Measurements from ENCODE around the gene KREMEN1.

The KREMEN1 gene

GRCh38 chr22:29121124-29121523 lies 48.3 kb downstream of the KREMEN1 start:
- no peaks in the 10 kb centered on the region for H3K36me3 ChIP-seq (replicated peaks; ENCODE audit: insufficient read depth, low read length)
- no peaks in the 10 kb centered on the region for H3K9me3 ChIP-seq (replicated peaks; ENCODE audit: insufficient read depth, low read length)
- H2AFZ ChIP-seq (ENCODE audit: low read length), result no peak overlapping the region

GRCh38 chr22:29122041-29122440 lies 49.2 kb downstream of the KREMEN1 start:
- H4K20me1 ChIP-seq (ENCODE audit: insufficient read depth, low read length), result no peaks in the 10 kb centered on the region
- H3K4me3 ChIP-seq (ENCODE audit: low read length), result no peak overlapping the region
- no peaks in the 10 kb centered on the region for H3K36me3 ChIP-seq (replicated peaks; ENCODE audit: insufficient read depth, low read length)
- H2AFZ ChIP-seq (ENCODE audit: low read length), result no peak overlapping the region
- no peaks in the 10 kb centered on the region for H3K79me2 ChIP-seq (ENCODE audit: low read length)
- no peak overlapping the region for H3K9ac ChIP-seq (ENCODE audit: low read length)
- DNase-seq, result no peak
- H3F3A ChIP-seq (ENCODE audit: insufficient read depth, low read length), result no peaks in the 10 kb centered on the region
- H3K4me1 ChIP-seq (ENCODE audit: low read length), result no peaks in the 10 kb centered on the region
- no peak overlapping the region for H3K27ac ChIP-seq (ENCODE audit: low read length)
- H3K9me3 ChIP-seq (replicated peaks; ENCODE audit: insufficient read depth, low read length), result no peaks in the 10 kb centered on the region
- H3K27me3 ChIP-seq (replicated peaks; ENCODE audit: insufficient read depth, low read length), result no peaks in the 10 kb centered on the region
- no peak overlapping the region for H3K4me2 ChIP-seq (ENCODE audit: low read depth, low read length)
- TF ChIP-seq EZH2phosphoT487 (IDR thresholded peaks at IDR 0.05; ENCODE audit: low read length) (no peak), EZH2 (optimal IDR thresholded peaks at IDR 0.05; ENCODE audit: low read depth, low read length) (no peak), CTCF (IDR thresholded peaks at IDR 0.05; ENCODE audit: low read length) (no peak)
- no peaks in the 10 kb centered on the region for H3K9me2 ChIP-seq (replicated peaks; ENCODE audit: insufficient read depth, low read length)

More at GRCh38 chr22:29121124-29121523, 48.3 kb downstream of the KREMEN1 start:
- Histone ChIP-seq H3F3A (ENCODE audit: insufficient read depth, low read length) (no peaks in the 10 kb centered on the region), H3K4me3 (ENCODE audit: low read length) (no peak overlapping the region), H3K9me2 (replicated peaks; ENCODE audit: insufficient read depth, low read length) (no peaks in the 10 kb centered on the region), H3K4me1 (ENCODE audit: low read length) (no peaks in the 10 kb centered on the region), H3K79me2 (ENCODE audit: low read length) (no peaks in the 10 kb centered on the region), H4K20me1 (ENCODE audit: insufficient read depth, low read length) (no peaks in the 10 kb centered on the region), H3K27me3 (replicated peaks; ENCODE audit: insufficient read depth, low read length) (no peaks in the 10 kb centered on the region), H3K27ac (ENCODE audit: low read length) (no peak overlapping the region), H3K9ac (ENCODE audit: low read length) (no peak overlapping the region), H3K4me2 (ENCODE audit: low read depth, low read length) (no peak overlapping the region)
- no peak for TF ChIP-seq EZH2 (optimal IDR thresholded peaks at IDR 0.05; ENCODE audit: low read depth, low read length)
- no peak for TF ChIP-seq CTCF (IDR thresholded peaks at IDR 0.05; ENCODE audit: low read length)
- TF ChIP-seq EZH2phosphoT487 (IDR thresholded peaks at IDR 0.05; ENCODE audit: low read length), result no peak
- DNase-seq, result no peak

GRCh38 chr22:29124777-29125442 lies 52.1 kb downstream of the KREMEN1 start:
- no peaks in the 10 kb centered on the region for H3K9me2 ChIP-seq (replicated peaks; ENCODE audit: insufficient read depth, low read length)
- H3K4me2 ChIP-seq (ENCODE audit: low read depth, low read length), result no peak overlapping the region
- H3K4me1 ChIP-seq (ENCODE audit: low read length), result no peaks in the 10 kb centered on the region
- no peaks in the 10 kb centered on the region for H3K27me3 ChIP-seq (replicated peaks; ENCODE audit: insufficient read depth, low read length)
- H3K79me2 ChIP-seq (ENCODE audit: low read length), result no peaks in the 10 kb centered on the region
- no peaks in the 10 kb centered on the region for H3F3A ChIP-seq (ENCODE audit: insufficient read depth, low read length)
- H2AFZ ChIP-seq (ENCODE audit: low read length), result no peak overlapping the region
- no peaks in the 10 kb centered on the region for H3K9me3 ChIP-seq (replicated peaks; ENCODE audit: insufficient read depth, low read length)
- DNase-seq, result no peak
- TF ChIP-seq CTCF (IDR thresholded peaks at IDR 0.05; ENCODE audit: low read length) (no peak), EZH2 (optimal IDR thresholded peaks at IDR 0.05; ENCODE audit: low read depth, low read length) (no peak), EZH2phosphoT487 (IDR thresholded peaks at IDR 0.05; ENCODE audit: low read length) (no peak)
- no peak overlapping the region for H3K9ac ChIP-seq (ENCODE audit: low read length)
- no peaks in the 10 kb centered on the region for H4K20me1 ChIP-seq (ENCODE audit: insufficient read depth, low read length)
- no peak overlapping the region for H3K27ac ChIP-seq (ENCODE audit: low read length)
- H3K36me3 ChIP-seq (replicated peaks; ENCODE audit: insufficient read depth, low read length), result no peaks in the 10 kb centered on the region
- H3K4me3 ChIP-seq (ENCODE audit: low read length), result no peak overlapping the region

All from MM.1S (cell line).